SU-DHL-6 (cell line): ENCODE data around the gene TICAM1.
"Not testable (repeated sequence)": the region's sequence is repeated elsewhere in the genome, so short reads cannot be mapped to it uniquely, and the experiment has no call there.

Source experiments
- H2AFZ ChIP-seq: fragments of 200-600 bp; sonication (generic); 2 replicates; pipeline ENCODE4 v1.6.1; 2014; ENCODE audit warnings: low read depth, mild to moderate bottlenecking, moderate library complexity, mixed read lengths, antibody characterized with exemption, low read length; ENCODE audit not compliant: severe bottlenecking
- H3F3A ChIP-seq: fragments of 200-600 bp; shearing (Covaris generic); 2 replicates; pipeline ENCODE4 v1.6.0; 2016; ENCODE audit warnings: antibody characterized with exemption, mild to moderate bottlenecking; ENCODE audit not compliant: insufficient read depth
- H3K27ac ChIP-seq: fragments of 200-600 bp; sonication (generic); 2 replicates; pipeline ENCODE4 v1.5.1; 2016; ENCODE audit warnings: low read depth, mild to moderate bottlenecking, low read length, moderate library complexity, mixed read lengths
- H3K27me3 ChIP-seq: fragments of 200-600 bp; sonication (generic), shearing (Covaris generic); 2 replicates; pipeline ENCODE4 v1.6.0; 2014; ENCODE audit warnings: mild to moderate bottlenecking, low read length
- H3K36me3 ChIP-seq: fragments of 200-600 bp; sonication (generic); 2 replicates; pipeline ENCODE4 v1.6.1; 2014; ENCODE audit warnings: mild to moderate bottlenecking, low read length, mixed read lengths
- H3K4me2 ChIP-seq: fragments of 300-600, 200-600 bp; shearing (Covaris generic), sonication (generic); 2 replicates; pipeline ENCODE4 v1.6.0; 2014; ENCODE audit warnings: low read length, low read depth, mild to moderate bottlenecking; ENCODE audit not compliant: poor library complexity, severe bottlenecking
- H3K4me3 ChIP-seq: fragments of 200-600 bp; sonication (generic); 2 replicates; pipeline ENCODE4 v1.5.1; 2014; ENCODE audit warnings: antibody characterized with exemption, low read length, mild to moderate bottlenecking, mixed read lengths; ENCODE audit not compliant: insufficient read depth, poor library complexity, severe bottlenecking
- H3K79me2 ChIP-seq: fragments of 200-600 bp; sonication (generic); 2 replicates; pipeline ENCODE4 v1.6.1; 2014; ENCODE audit warnings: mild to moderate bottlenecking, low read length, moderate library complexity; ENCODE audit not compliant: insufficient read depth
- H3K9ac ChIP-seq: fragments of 200-600 bp; sonication (generic); 2 replicates; pipeline ENCODE4 v1.7.0; 2014; ENCODE audit warnings: mild to moderate bottlenecking, low read length
- H3K9me2 ChIP-seq: fragments of 200-600 bp; sonication (generic); replicated peaks from 2 replicates; pipeline ENCODE4 v1.6.1; 2014; ENCODE audit warnings: low read length; ENCODE audit not compliant: insufficient read depth
- H3K9me3 ChIP-seq: fragments of 200-600 bp; sonication (generic); 2 replicates; pipeline ENCODE4 v1.6.1; 2014; ENCODE audit warnings: low read length, mixed read lengths; ENCODE audit not compliant: insufficient read depth
- H4K20me1 ChIP-seq: fragments of 200-600 bp; sonication (generic); 2 replicates; pipeline ENCODE4 v1.6.1; 2014; ENCODE audit warnings: low read depth, mild to moderate bottlenecking, antibody characterized with exemption, low read length, moderate library complexity, mixed read lengths
- CTCF ChIP-seq: fragments of 200-600 bp; sonication (generic); IDR thresholded peaks from one replicate; pipeline ENCODE4 v1.5.1; 2017; ENCODE audit warnings: antibody characterized with exemption, mild to moderate bottlenecking, low read length, moderate library complexity; ENCODE audit not compliant: insufficient read depth, poor library complexity, severe bottlenecking
- EZH2phosphoT487 ChIP-seq: fragments of 200-600 bp; sonication (generic), shearing (Covaris generic); conservative IDR thresholded peaks from 2 replicates; pipeline ENCODE4 v1.6.1; 2018; ENCODE audit warnings: mild to moderate bottlenecking, antibody characterized with exemption, low read length, moderate library complexity, mixed read lengths

The TICAM1 gene

GRCh38 chr19:4847190-4847973 lies 15.9 kb upstream of the TICAM1 start:
- peaks cover 7% of the 10 kb centered on the region; the same call in 1 of the 2 replicates for H3F3A ChIP-seq
- H3K9ac ChIP-seq = no peak overlapping the region
- H4K20me1 ChIP-seq = no peaks in the 10 kb centered on the region
- H3K9me2 ChIP-seq = no peaks in the 10 kb centered on the region
- H3K4me2 ChIP-seq = no peak overlapping the region
- no peaks in the 10 kb centered on the region for H3K36me3 ChIP-seq
- H3K79me2 ChIP-seq = no peaks in the 10 kb centered on the region
- no peaks in the 10 kb centered on the region for H3K9me3 ChIP-seq
- H3K27ac ChIP-seq = no peak overlapping the region
- H3K27me3 ChIP-seq = no peaks in the 10 kb centered on the region
- no peak for TF ChIP-seq EZH2phosphoT487
- TF ChIP-seq CTCF = no peak
- H2AFZ ChIP-seq = no peak overlapping the region
- no peak overlapping the region for H3K4me3 ChIP-seq

DNA sequence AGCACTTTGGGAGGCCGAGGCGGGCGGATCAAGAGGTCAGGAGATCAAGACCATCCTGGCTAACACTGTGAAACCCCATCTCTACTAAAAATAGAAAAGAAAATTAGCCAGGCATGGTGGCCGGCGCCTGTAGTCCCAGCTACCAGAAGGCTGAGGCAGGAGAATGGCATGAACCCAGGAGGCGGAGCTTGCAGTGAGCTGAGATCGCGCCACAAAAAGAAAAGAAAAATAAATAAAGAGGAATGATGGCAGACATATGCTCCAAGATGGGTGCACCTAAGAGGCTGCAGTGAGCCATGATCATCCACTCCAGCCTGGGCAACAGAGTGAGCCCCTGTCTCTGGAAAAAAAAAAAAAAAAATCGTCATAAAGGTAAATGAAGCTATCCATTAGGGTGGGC lies 14.5 kb upstream of the TICAM1 start:
- not testable (repeated sequence) for H2AFZ ChIP-seq, H3F3A ChIP-seq, H3K9me2 ChIP-seq, H3K9me3 ChIP-seq, H3K27me3 ChIP-seq, H3K4me3 ChIP-seq, H3K36me3 ChIP-seq, H3K9ac ChIP-seq, H4K20me1 ChIP-seq, H3K4me2 ChIP-seq, H3K79me2 ChIP-seq, H3K27ac ChIP-seq

DNA sequence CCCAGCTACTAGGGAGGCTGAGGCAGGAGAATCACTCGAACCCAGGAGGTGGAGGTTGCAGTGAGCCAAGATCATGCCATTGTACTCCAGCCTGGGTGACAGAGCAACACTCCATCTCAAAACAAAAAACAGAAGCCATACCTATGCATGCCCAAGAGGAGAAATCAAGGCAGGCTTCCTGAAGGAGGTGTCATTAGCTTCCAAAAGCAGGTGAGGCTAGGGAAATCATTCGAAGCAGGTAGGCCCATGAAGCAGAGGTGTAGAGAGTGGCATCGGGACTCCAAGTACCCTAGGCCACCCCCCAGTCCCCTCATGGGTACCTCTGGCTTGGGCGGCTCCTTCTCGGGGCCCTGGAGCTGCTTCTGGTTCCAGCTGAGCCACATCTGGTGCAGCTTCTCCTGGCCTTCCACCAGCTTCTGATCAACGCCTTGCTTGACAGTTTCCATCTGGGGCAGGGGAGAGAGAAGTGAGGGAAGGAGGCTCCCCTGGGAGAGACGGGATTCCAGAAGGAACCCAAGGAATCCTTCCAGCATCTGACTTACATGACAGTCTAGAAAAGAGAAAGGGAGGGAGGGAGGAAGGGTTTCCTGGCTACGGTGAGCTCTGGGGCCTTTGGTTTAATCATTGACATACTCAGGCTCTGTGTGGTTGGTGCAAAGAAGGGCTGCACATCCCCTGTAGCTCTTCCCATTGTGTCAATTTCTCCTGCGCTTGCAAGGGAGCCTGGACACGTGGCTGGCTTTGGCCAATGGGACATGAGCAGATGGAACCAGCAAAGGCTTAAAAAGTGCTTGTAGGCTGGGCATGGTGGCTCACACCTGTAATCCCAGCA lies 13.1 kb upstream of the TICAM1 start:
- no peaks in the 10 kb centered on the region for H3K27me3 ChIP-seq
- H3F3A ChIP-seq = 0 out of 2 replicates have a peak, but pooled peaks cover 3% of the 10 kb centered on the region
- no peaks in the 10 kb centered on the region for H3K9me2 ChIP-seq
- TF ChIP-seq CTCF = no peak
- no peak for TF ChIP-seq EZH2phosphoT487
- H3K4me3 ChIP-seq = no peak overlapping the region
- no peak overlapping the region for H3K4me2 ChIP-seq
- no peaks in the 10 kb centered on the region for H3K36me3 ChIP-seq
- no peak overlapping the region for H3K9ac ChIP-seq
- no peaks in the 10 kb centered on the region for H3K9me3 ChIP-seq
- no peaks in the 10 kb centered on the region for H3K79me2 ChIP-seq
- H2AFZ ChIP-seq = no peak overlapping the region
- H4K20me1 ChIP-seq = no peaks in the 10 kb centered on the region
- H3K27ac ChIP-seq = no peak overlapping the region

GRCh38 chr19:4843647-4843965 lies 12.1 kb upstream of the TICAM1 start:
- H3K9me2 ChIP-seq = no peaks in the 10 kb centered on the region
- no peaks in the 10 kb centered on the region for H4K20me1 ChIP-seq
- no peak for TF ChIP-seq CTCF
- no peak for TF ChIP-seq EZH2phosphoT487
- no peaks in the 10 kb centered on the region for H3K27me3 ChIP-seq
- no peak overlapping the region for H2AFZ ChIP-seq
- no peaks in the 10 kb centered on the region for H3K36me3 ChIP-seq
- H3K9me3 ChIP-seq = no peaks in the 10 kb centered on the region
- H3K9ac ChIP-seq = no peak overlapping the region
- no peaks in the 10 kb centered on the region for H3F3A ChIP-seq
- H3K4me2 ChIP-seq = no peak overlapping the region
- no peak overlapping the region for H3K4me3 ChIP-seq
- H3K27ac ChIP-seq = no peak overlapping the region
- H3K79me2 ChIP-seq = no peaks in the 10 kb centered on the region
